ENCODE data around the gene HTT-AS. TPM values are rescaled to one million over a fixed set of nuclear protein-coding genes. Genes with fewer than 3 reads are reported as not detected.

Gene HTT-AS
- total and polyA plus RNA-seq, 2 of the 13 experiments (the other 11 are each of a cell fraction or from before 2014, with no cell fraction given): not detected

GRCh38 chr4:3073158-3074077, 920 bp downstream of the HTT-AS start (continued):
- TF ChIP-seq ZNF691 (CRISPR knock-in tag; IDR thresholded peaks at IDR 0.05; ENCODE audit: borderline replicate concordance, low read depth) (no peak), RFX5 (IDR thresholded peaks at IDR 0.05; ENCODE audit: low read depth, low read length) (no peak), ZNF747 (CRISPR knock-in tag; IDR thresholded peaks at IDR 0.05; ENCODE audit: borderline replicate concordance) (0 out of 2 replicates have a peak, but pooled peaks have one; percentile 49), ZNF512 (CRISPR knock-in tag; IDR thresholded peaks at IDR 0.05) (no peak), MAF1 (CRISPR knock-in tag; IDR thresholded peaks at IDR 0.05; ENCODE audit: borderline replicate concordance) (0 out of 2 replicates have a peak, but pooled peaks have one; percentile 55), ZNF878 (CRISPR knock-in tag; IDR thresholded peaks at IDR 0.05) (no peak), ATAD3A (CRISPR knock-in tag; IDR thresholded peaks at IDR 0.05) (no peak), SRSF1 (optimal IDR thresholded peaks at IDR 0.05; ENCODE audit: low read depth, low read length) (peak; percentile 26), POLR2G (IDR thresholded peaks at IDR 0.05; ENCODE audit: low read depth, low read length) (peak; percentile 67), HOXA5 (CRISPR knock-in tag; IDR thresholded peaks at IDR 0.05) (peak; percentile 70; the same call in 1 of the 2 replicates), ZBTB46 (CRISPR knock-in tag; IDR thresholded peaks at IDR 0.05; ENCODE audit: borderline replicate concordance) (no peak), KDM2A (CRISPR knock-in tag; IDR thresholded peaks at IDR 0.05; ENCODE audit: borderline replicate concordance, low read depth) (peak; percentile 47; the same call in 1 of the 2 replicates), ZNF207 (IDR thresholded peaks at IDR 0.05; ENCODE audit: borderline replicate concordance) (no peak), ZXDC (CRISPR knock-in tag; IDR thresholded peaks at IDR 0.05) (no peak), PRMT3 (CRISPR knock-in tag; IDR thresholded peaks at IDR 0.05; ENCODE audit: borderline replicate concordance, low read depth) (0 out of 2 replicates have a peak, but pooled peaks have one; percentile 49), ZNF431 (CRISPR knock-in tag; IDR thresholded peaks at IDR 0.05; ENCODE audit: borderline replicate concordance, low read depth) (no peak), KAT2B (IDR thresholded peaks at IDR 0.05; ENCODE audit: borderline replicate concordance, low read depth, low read length) (no peak), ZBTB34 (CRISPR knock-in tag; IDR thresholded peaks at IDR 0.05) (no peak), ZBTB3 (CRISPR knock-in tag; IDR thresholded peaks at IDR 0.05; ENCODE audit: borderline replicate concordance, low read depth) (no peak)
